Testis (tissue), 2 donors: Measurements from ENCODE around the gene SEMA3C.

Experiments
- POLR2A ChIP-seq: fragments of 450-650 bp; IDR thresholded peaks from one replicate; pipeline ENCODE4 v1.6.1; 2017; ENCODE audit warnings: antibody characterized with exemption, mild to moderate bottlenecking, moderate library complexity
- TF ChIP-seq, protein P1 (sequence below), 3 experiments: fragments of 450-650 bp in 2 of 3; fragments of 200-600 bp in 1 of 3; sonication (generic) in 1 of 3; IDR thresholded peaks; one replicate each; pipeline ENCODE4 v1.5.1; 2016 to 2019; ENCODE audit warnings: antibody characterized with exemption in 3 of 3, mild to moderate bottlenecking in 2 of 3, moderate library complexity in 1 of 3

DNA sequence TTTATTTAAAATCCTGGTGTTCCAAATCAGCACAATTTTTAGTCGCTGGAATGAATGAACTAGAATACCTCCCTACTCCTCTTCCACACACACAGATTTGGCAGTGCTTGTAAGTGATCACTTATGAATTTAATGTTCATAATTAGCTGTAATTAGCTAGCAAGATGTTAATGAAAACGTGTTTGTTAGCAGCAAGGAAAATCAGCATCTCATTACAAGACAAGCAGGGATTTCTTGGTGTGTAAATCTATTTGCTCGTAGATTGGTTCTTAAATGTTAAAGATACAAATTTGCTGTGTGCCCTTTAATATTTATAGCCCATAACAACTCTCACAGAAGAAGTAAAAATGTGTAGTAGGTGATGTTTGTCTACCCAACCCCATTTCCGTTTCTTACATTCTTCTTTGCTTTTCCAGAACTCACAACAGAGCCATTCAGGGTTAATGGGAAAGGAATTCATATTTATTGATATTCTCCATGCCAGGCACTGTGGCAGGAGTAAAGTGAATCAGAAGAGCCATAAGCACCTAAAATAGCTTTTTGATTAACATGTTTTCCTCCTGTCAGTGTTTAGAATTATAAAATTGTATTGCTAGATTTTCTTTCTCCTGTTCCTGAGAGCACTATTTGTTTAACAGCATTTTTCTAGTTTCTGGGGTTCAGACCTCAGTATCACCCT, 49.6 kb downstream of the SEMA3C start:
- TF ChIP-seq POLR2A = no peak
- TF ChIP-seq, protein P1, sequence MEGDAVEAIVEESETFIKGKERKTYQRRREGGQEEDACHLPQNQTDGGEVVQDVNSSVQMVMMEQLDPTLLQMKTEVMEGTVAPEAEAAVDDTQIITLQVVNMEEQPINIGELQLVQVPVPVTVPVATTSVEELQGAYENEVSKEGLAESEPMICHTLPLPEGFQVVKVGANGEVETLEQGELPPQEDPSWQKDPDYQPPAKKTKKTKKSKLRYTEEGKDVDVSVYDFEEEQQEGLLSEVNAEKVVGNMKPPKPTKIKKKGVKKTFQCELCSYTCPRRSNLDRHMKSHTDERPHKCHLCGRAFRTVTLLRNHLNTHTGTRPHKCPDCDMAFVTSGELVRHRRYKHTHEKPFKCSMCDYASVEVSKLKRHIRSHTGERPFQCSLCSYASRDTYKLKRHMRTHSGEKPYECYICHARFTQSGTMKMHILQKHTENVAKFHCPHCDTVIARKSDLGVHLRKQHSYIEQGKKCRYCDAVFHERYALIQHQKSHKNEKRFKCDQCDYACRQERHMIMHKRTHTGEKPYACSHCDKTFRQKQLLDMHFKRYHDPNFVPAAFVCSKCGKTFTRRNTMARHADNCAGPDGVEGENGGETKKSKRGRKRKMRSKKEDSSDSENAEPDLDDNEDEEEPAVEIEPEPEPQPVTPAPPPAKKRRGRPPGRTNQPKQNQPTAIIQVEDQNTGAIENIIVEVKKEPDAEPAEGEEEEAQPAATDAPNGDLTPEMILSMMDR (IDR thresholded peaks at IDR 0.05) = no peak
